Vagina (tissue), 2 donors: ENCODE data around the gene SLC25A5. TPM values are rescaled to one million over a fixed set of nuclear protein-coding genes. Genes with fewer than 3 reads are reported as not detected.

Experiments
- DNase-seq, 2 donors: peaks; one replicate each; pipeline ENCODE4 v3.0.0-alpha.2; 2017; ENCODE audit errors: extremely low spot score in 2 of 2
- H3K27ac ChIP-seq: fragments of 200-600 bp; sonication (generic); one replicate; pipeline ENCODE4 v1.5.1; 2019
- H3K27me3 ChIP-seq: fragments of 200-600 bp; sonication (generic); one replicate; pipeline ENCODE4 v1.5.1; 2019
- H3K36me3 ChIP-seq, 2 donors: fragments of 200-600 bp; sonication (generic); one replicate each; pipeline ENCODE4 v1.5.1; 2017 to 2019
- H3K4me1 ChIP-seq: fragments of 200-600 bp; sonication (generic); one replicate; pipeline ENCODE4 v1.5.1; 2019
- H3K4me3 ChIP-seq, 2 donors: fragments of 200-600 bp; sonication (generic); 1 replicate in 1 of 2; 2 replicates in 1 of 2; pipeline ENCODE4 v1.5.1; 2016 to 2019
- H3K9me3 ChIP-seq: fragments of 200-600 bp; sonication (generic); one replicate; pipeline ENCODE4 v1.5.1; 2019
- POLR2A ChIP-seq, 2 donors: fragments of 450-650 bp; IDR thresholded peaks; one replicate each; pipeline ENCODE4 v1.6.1; 2017; ENCODE audit warnings: antibody characterized with exemption in 2 of 2, mild to moderate bottlenecking in 2 of 2, moderate library complexity in 2 of 2
- POLR2AphosphoS5 ChIP-seq, 2 donors: sonication (generic); formaldehyde crosslinking; IDR thresholded peaks; one replicate each; pipeline ENCODE4 v1.9.0; 2017; ENCODE audit warnings: antibody characterized with exemption in 2 of 2, mild to moderate bottlenecking in 2 of 2, low read depth in 1 of 2; ENCODE audit not compliant: insufficient read depth in 1 of 2
- intact Hi-C: fragments of 100-400 bp; cut with DNase I; formaldehyde crosslinking; loops from one replicate; pipeline ENCODE4 v1.15.1; 2023
- total RNA-seq: library from RNA; depleted of rRNA; stranded (reverse); fragments of >200 nt; gene quantifications from one replicate; pipeline ENCODE4 v1.2.3, GENCODE V29; 2016
- TF ChIP-seq, protein P1 (sequence below), 3 experiments: fragments of 450-650 bp in 2 of 3; fragments of 200-600 bp in 1 of 3; sonication (generic) in 1 of 3; IDR thresholded peaks; one replicate each; pipeline ENCODE4 v1.5.1; 2017 to 2019; ENCODE audit warnings: antibody characterized with exemption in 3 of 3, mild to moderate bottlenecking in 2 of 3, moderate library complexity in 2 of 3

Gene SLC25A5
- total RNA-seq, 1 donor from 2014 or later, result 303 TPM

DNA sequence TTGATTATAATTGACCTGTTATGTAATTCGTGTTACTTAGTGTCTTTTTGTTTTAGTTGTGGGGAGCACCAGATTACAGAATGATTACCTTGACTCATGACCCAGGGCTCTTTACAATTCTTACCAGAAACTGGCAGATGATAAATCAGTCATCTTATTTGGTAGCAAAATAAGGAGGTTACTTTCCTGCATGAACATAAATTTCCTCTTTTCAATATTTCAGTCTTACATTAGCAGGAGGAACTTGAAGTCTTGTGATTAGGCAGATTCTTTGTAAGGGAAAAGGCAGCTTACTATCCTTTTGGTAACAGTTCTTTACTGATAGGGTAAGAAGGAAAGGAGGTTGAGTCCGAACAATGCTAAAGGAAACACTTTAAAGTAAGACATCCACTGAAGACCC is 26.0 kb upstream of the SLC25A5 start:
- Histone ChIP-seq H3K4me3 (no peak overlapping the region), H3K27ac (no peak overlapping the region), H3K9me3 (no peaks in the 10 kb centered on the region), H3K27me3 (no peaks in the 10 kb centered on the region), H3K36me3 (no peaks in the 10 kb centered on the region), H3K4me1 (no peaks in the 10 kb centered on the region)
- DNase-seq, result no peak
- TF ChIP-seq, protein P1, sequence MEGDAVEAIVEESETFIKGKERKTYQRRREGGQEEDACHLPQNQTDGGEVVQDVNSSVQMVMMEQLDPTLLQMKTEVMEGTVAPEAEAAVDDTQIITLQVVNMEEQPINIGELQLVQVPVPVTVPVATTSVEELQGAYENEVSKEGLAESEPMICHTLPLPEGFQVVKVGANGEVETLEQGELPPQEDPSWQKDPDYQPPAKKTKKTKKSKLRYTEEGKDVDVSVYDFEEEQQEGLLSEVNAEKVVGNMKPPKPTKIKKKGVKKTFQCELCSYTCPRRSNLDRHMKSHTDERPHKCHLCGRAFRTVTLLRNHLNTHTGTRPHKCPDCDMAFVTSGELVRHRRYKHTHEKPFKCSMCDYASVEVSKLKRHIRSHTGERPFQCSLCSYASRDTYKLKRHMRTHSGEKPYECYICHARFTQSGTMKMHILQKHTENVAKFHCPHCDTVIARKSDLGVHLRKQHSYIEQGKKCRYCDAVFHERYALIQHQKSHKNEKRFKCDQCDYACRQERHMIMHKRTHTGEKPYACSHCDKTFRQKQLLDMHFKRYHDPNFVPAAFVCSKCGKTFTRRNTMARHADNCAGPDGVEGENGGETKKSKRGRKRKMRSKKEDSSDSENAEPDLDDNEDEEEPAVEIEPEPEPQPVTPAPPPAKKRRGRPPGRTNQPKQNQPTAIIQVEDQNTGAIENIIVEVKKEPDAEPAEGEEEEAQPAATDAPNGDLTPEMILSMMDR (IDR thresholded peaks at IDR 0.05), result no peak
- TF ChIP-seq POLR2A (IDR thresholded peaks at IDR 0.05) (no peak), POLR2AphosphoS5 (IDR thresholded peaks at IDR 0.05; ENCODE audit: insufficient read depth in 1 of 2, low read depth in 1 of 2) (no peak)
- intact Hi-C loops, result no loop called here

DNA sequence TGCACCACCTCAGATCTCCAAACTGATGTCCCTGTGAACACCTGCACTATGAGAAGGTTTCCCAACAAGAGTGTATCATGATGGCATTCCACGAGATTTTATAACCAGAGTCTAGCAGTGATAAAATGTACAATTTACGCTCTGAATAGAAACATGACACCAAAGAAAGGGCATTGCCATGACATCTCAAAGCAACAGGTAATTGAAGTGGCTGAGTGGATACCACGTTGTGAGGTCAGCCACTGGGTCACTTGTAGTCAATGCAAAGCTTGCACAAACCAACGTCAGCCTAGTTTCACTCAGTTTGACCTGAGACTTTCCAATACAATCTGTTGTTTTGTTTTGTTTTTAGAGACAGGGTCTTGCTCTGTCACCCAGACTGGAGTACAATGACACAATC is 15.0 kb upstream of the SLC25A5 start:
- Histone ChIP-seq H3K27ac (no peak overlapping the region), H3K9me3 (no peaks in the 10 kb centered on the region), H3K4me1 (no peaks in the 10 kb centered on the region), H3K4me3 (no peak overlapping the region), H3K36me3 (peaks cover 0 to 9% of the 10 kb centered on the region in 2 donors), H3K27me3 (no peaks in the 10 kb centered on the region)
- no peak for DNase-seq
- intact Hi-C loops, result no loop called here
- TF ChIP-seq POLR2AphosphoS5 (IDR thresholded peaks at IDR 0.05; ENCODE audit: insufficient read depth in 1 of 2, low read depth in 1 of 2) (no peak), POLR2A (IDR thresholded peaks at IDR 0.05) (no peak)
- TF ChIP-seq, protein P1 (IDR thresholded peaks at IDR 0.05), result no peak

DNA sequence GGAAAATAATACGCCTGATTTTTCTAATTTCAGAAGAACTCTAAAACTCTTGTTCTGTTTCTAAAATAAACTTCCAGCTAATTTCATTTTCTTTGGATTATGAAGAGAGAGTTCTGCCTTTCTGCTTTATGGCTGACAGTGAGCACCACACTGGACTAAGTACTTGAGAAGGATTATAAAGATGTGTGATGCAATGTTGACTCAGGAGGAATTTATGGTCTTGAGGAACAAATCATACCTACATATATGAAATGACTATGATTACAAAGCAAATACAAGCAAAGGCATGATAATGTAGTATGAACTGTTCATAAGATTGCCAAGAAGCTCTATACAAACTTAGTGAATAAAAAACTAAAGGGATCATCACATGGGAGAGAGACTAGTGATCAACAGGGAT is 13.0 kb upstream of the SLC25A5 start:
- H3K9me3 ChIP-seq, result no peaks in the 10 kb centered on the region
- no peak for DNase-seq
- no peak for TF ChIP-seq POLR2A (IDR thresholded peaks at IDR 0.05)
- TF ChIP-seq, protein P1 (IDR thresholded peaks at IDR 0.05), result no peak
- TF ChIP-seq POLR2AphosphoS5 (IDR thresholded peaks at IDR 0.05; ENCODE audit: insufficient read depth in 1 of 2, low read depth in 1 of 2), result no peak
- no peak overlapping the region for H3K4me3 ChIP-seq
- intact Hi-C loops, result no loop called here
- peaks cover 0 to 9% of the 10 kb centered on the region in 2 donors for H3K36me3 ChIP-seq
- H3K27ac ChIP-seq, result no peak overlapping the region
- no peaks in the 10 kb centered on the region for H3K27me3 ChIP-seq
- H3K4me1 ChIP-seq, result no peaks in the 10 kb centered on the region

DNA sequence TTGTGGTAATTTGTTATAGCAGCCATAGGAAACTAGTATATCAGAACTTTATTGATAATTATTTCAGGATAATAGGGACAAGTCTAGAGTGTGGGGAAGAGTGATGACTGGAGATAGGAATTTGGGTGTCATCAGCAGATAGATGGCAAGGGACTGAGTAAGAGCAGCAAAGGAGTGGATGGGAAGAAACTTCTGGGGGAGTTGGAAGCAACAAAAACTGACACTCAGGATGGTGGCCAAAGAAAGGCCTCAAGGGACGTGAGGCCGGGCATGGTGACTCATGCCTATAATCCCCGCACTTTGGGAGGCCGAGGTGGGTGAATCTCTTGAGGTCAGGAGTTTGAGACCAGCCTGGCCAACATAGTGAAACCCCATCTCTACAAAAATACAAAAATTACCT is 9.1 kb upstream of the SLC25A5 start:
- H3K4me3 ChIP-seq, result no peak overlapping the region
- H3K9me3 ChIP-seq, result no peaks in the 10 kb centered on the region
- no peak for DNase-seq
- TF ChIP-seq, protein P1 (IDR thresholded peaks at IDR 0.05), result no peak
- TF ChIP-seq POLR2AphosphoS5 (IDR thresholded peaks at IDR 0.05; ENCODE audit: insufficient read depth in 1 of 2, low read depth in 1 of 2) (no peak), POLR2A (IDR thresholded peaks at IDR 0.05) (no peak)
- H3K4me1 ChIP-seq, result no peaks in the 10 kb centered on the region
- no peak overlapping the region for H3K27ac ChIP-seq
- no peaks in the 10 kb centered on the region for H3K27me3 ChIP-seq
- intact Hi-C loops, result no loop called here
- H3K36me3 ChIP-seq, result no peaks in the 10 kb centered on the region

DNA sequence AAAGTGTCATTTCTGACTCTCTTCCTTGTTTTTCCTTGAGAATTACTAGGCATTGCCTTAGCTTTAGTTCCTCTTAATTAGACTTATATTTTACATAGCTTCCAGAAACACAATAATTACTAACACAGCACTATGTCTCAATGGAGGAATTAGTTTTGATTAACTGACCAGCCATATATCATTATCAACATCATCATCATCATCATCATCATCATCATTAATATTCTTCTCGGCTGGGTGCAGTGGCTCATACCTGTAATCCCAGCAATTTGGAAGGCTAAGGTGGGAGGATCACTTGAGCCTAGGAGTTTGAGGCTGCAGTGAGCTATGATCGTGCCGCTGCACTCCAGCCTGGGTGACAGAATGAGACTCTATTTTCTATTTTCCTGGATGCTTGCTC is 2.7 kb upstream of the SLC25A5 start:
- Histone ChIP-seq H3K27ac (no peak overlapping the region), H3K4me3 (no peak overlapping the region), H3K27me3 (no peaks in the 10 kb centered on the region), H3K9me3 (no peaks in the 10 kb centered on the region), H3K4me1 (no peaks in the 10 kb centered on the region), H3K36me3 (peaks cover 0 to 7% of the 10 kb centered on the region in 2 donors)
- intact Hi-C loops, result no loop called here
- DNase-seq, result no peak
- TF ChIP-seq, protein P1 (IDR thresholded peaks at IDR 0.05), result no peak
- no peak for TF ChIP-seq POLR2A (IDR thresholded peaks at IDR 0.05)
- no peak for TF ChIP-seq POLR2AphosphoS5 (IDR thresholded peaks at IDR 0.05; ENCODE audit: insufficient read depth in 1 of 2, low read depth in 1 of 2)
